Ishikawa (cell line): Measurements from ENCODE around the gene MYZAP.

Experiments used
- CEBPB ChIP-seq: IDR thresholded peaks from 2 replicates; pipeline ENCODE4 v1.6.1; 2012
- CREB1 ChIP-seq: IDR thresholded peaks from 2 replicates; pipeline ENCODE4 v1.6.1; 2012; ENCODE audit warnings: low read depth
- EGR1 ChIP-seq: IDR thresholded peaks from 2 replicates; pipeline ENCODE4 v1.6.1; 2012
- EP300 ChIP-seq: IDR thresholded peaks from 2 replicates; pipeline ENCODE4 v1.6.1; 2012; ENCODE audit warnings: borderline replicate concordance
- FOXM1 ChIP-seq: IDR thresholded peaks from 2 replicates; pipeline ENCODE4 v1.6.1; 2012; ENCODE audit warnings: low read depth, borderline replicate concordance
- NFIC ChIP-seq: IDR thresholded peaks from 2 replicates; pipeline ENCODE4 v1.6.1; 2012
- RAD21 ChIP-seq: IDR thresholded peaks from 2 replicates; pipeline ENCODE4 v1.6.1; 2012; ENCODE audit warnings: low read depth
- REST ChIP-seq: IDR thresholded peaks from 2 replicates; pipeline ENCODE4 v1.6.1; 2012; ENCODE audit warnings: low read depth, mild to moderate bottlenecking
- TAF1 ChIP-seq: IDR thresholded peaks from 2 replicates; pipeline ENCODE4 v1.6.1; 2012; ENCODE audit warnings: low read depth, mild to moderate bottlenecking
- TCF12 ChIP-seq: IDR thresholded peaks from 2 replicates; pipeline ENCODE4 v1.6.1; 2012; ENCODE audit warnings: low read depth
- TEAD4 ChIP-seq: IDR thresholded peaks from 2 replicates; pipeline ENCODE4 v1.6.1; 2012
- YY1 ChIP-seq: IDR thresholded peaks from 2 replicates; pipeline ENCODE4 v1.6.1; 2012; ENCODE audit warnings: low read depth
- ZBTB7A ChIP-seq: IDR thresholded peaks from 2 replicates; pipeline ENCODE4 v1.6.1; 2012; ENCODE audit warnings: low read depth
- TF ChIP-seq, protein P1 (sequence below): IDR thresholded peaks from 2 replicates; pipeline ENCODE4 v1.6.1; 2012
- TF ChIP-seq, protein P2 (sequence below): IDR thresholded peaks from 2 replicates; pipeline ENCODE4 v1.6.1; 2012

MYZAP gene

DNA sequence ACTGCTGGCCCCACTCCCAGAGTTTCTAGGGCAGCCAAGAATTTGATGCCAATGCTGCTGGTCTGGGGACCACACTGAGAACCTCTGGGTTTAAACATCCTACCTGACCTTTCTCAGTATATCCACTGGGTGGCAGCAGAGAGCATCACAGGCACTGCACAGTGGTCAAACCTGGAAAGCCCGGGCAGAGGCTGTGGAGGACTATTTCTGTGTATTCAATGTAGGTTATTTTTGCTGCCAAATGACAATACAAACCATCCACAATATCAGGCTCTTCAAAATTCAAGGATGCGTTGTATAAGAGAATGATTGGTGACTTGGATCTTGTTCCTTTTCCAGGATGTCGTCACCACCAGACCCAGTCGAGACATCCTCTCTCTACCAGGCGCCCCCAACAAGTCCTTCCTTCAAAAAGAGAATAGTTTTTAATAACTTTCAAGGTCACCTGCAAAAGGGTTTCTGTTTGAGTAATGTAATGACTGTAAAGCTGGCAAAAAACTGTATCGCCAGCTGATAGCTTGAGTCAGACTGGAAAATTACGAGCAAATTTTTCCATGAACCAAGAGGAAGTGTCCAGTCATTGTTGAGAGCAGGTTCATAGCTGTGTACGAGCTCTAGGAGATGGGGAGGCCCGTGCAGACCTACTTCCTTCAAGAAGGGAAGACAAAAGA is 30.5 kb upstream of the MYZAP start:
- TF ChIP-seq EGR1, result no peak
- peak; percentile 83 for TF ChIP-seq RAD21
- TF ChIP-seq, protein P1, sequence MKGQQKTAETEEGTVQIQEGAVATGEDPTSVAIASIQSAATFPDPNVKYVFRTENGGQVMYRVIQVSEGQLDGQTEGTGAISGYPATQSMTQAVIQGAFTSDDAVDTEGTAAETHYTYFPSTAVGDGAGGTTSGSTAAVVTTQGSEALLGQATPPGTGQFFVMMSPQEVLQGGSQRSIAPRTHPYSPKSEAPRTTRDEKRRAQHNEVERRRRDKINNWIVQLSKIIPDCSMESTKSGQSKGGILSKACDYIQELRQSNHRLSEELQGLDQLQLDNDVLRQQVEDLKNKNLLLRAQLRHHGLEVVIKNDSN, result no peak

- TF ChIP-seq TAF1 (no peak), CEBPB (no peak), TCF12 (no peak), EP300 (no peak), EGR1 (no peak), NFIC (no peak), YY1 (no peak), REST (no peak), TEAD4 (no peak), RAD21 (no peak), FOXM1 (no peak), CREB1 (no peak), ZBTB7A (no peak)
- TF ChIP-seq, protein P1, result no peak
- TF ChIP-seq, protein P2, sequence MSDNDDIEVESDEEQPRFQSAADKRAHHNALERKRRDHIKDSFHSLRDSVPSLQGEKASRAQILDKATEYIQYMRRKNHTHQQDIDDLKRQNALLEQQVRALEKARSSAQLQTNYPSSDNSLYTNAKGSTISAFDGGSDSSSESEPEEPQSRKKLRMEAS, result no peak
Observed at GRCh38 chr15:57562196-57562769, 29.4 kb upstream of the MYZAP start.

DNA sequence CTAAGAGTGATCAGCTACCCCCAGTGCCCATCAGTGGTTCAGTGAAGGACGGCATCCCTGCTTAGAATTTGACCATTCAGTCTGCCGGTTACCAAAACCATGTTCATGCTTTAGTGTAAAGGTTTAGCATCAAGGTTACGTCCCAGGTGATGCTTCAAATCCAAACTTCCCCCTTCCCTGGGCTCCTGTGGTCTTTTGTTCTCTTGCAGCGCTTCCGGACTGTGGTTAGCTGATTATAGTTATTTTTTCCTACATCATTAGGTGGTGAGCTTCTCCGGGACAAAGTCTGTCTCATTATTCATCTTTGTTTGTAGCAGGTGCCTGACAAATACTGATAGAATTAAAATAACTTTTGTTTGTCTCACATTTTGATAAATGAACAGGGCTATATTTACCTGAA is 28.3 kb upstream of the MYZAP start:
- no peak for TF ChIP-seq YY1
- no peak for TF ChIP-seq CREB1
- TF ChIP-seq, protein P2, result no peak
- TF ChIP-seq TCF12, result no peak
- TF ChIP-seq FOXM1, result no peak
- no peak for TF ChIP-seq TEAD4
- TF ChIP-seq, protein P1, result no peak
- TF ChIP-seq CEBPB, result no peak
- no peak for TF ChIP-seq NFIC
- TF ChIP-seq REST, result no peak
- TF ChIP-seq EP300, result no peak

DNA sequence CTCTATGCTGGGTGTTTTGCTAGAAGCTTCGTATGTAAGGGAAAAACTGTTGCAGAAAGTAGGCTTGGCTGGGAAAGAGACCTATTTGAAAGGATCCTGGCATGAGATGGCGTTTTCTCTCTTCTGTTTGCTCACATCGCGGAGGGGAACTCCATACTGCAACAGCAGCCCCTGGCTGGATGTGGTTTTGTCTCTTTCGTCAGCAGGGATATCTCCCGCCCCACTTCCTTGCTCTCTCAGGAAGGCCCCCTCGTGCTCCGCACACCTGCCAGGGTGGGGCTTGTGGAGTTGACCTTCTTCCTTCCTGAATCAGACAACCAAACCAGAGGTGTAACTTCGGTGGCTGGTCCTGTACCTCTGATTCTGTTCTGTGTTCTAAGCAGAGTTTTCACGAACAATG is 26.4 kb upstream of the MYZAP start:
- TF ChIP-seq ZBTB7A, result no peak

DNA sequence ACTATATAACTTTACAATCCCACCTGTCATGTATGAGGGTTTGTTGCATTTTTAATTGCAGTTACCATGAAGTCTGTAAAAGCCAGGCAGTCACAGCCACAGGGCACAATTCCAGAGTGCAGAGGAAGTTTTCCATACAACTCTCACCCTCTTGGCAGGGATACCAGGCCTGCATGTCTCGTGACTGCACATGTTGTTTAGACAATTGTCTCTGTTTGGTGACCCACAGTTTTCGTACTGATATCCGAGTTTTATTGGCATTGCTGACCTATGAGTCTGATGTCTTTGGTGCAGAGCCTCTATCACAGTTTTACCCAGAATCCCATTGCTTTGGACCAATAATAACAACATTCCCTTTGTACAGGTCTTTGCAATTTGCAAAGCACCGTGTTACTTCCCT is 24.9 kb upstream of the MYZAP start:
- TF ChIP-seq, protein P2, result no peak
- no peak for TF ChIP-seq NFIC
- TF ChIP-seq FOXM1, result no peak
- TF ChIP-seq TEAD4, result no peak
- no peak for TF ChIP-seq TAF1
- TF ChIP-seq CREB1, result no peak
- no peak for TF ChIP-seq EGR1
- TF ChIP-seq CEBPB, result no peak
- no peak for TF ChIP-seq REST
- TF ChIP-seq, protein P1, result no peak
- TF ChIP-seq YY1, result no peak
- TF ChIP-seq EP300, result no peak
- TF ChIP-seq TCF12, result no peak
- no peak for TF ChIP-seq RAD21
- TF ChIP-seq ZBTB7A, result no peak
